GM18519 (cell line): ENCODE results near the gene PSKH1.

Source experiments
- ATAC-seq: cut with Tn5 transposase; IDR thresholded peaks from one replicate; pipeline ENCODE4 v1.9.1; 2021; ENCODE audit warnings: mild to moderate bottlenecking, moderate library complexity; ENCODE audit not compliant: unreplicated experiment, low FRiP score

Gene PSKH1

GRCh38 chr16:67864594-67864993 is 28.5 kb upstream of the PSKH1 start:
- ATAC-seq: no peak

GRCh38 chr16:67865318-67865717 is 27.7 kb upstream of the PSKH1 start:
- ATAC-seq: no peak

GRCh38 chr16:67868290-67868689 is 24.8 kb upstream of the PSKH1 start:
- no peak for ATAC-seq

- ATAC-seq: no peak
Observed at GRCh38 chr16:67869653-67870052, 23.4 kb upstream of the PSKH1 start.

GRCh38 chr16:67871256-67871655 is 21.8 kb upstream of the PSKH1 start:
- no peak for ATAC-seq

GRCh38 chr16:67872131-67872630 is 20.9 kb upstream of the PSKH1 start:
- ATAC-seq: no peak

GRCh38 chr16:67872631-67873434 is 20.2 kb upstream of the PSKH1 start, which contains the start of gene EDC4:
Gene EDC4, plus strand, starts transcription at chr16:67873052. Its CDS starts 210 bp downstream, at chr16:67873262.
- no peak for ATAC-seq

- no peak for ATAC-seq
Observed at GRCh38 chr16:67873435-67874370, 19.4 kb upstream of the PSKH1 start.

- no peak for ATAC-seq
Observed at GRCh38 chr16:67874372-67874771, 18.7 kb upstream of the PSKH1 start.

GRCh38 chr16:67877064-67877463 is 16.0 kb upstream of the PSKH1 start:
- ATAC-seq: no peak

- ATAC-seq: no peak
Observed at GRCh38 chr16:67878232-67878631, 14.8 kb upstream of the PSKH1 start.

GRCh38 chr16:67878846-67879245 is 14.2 kb upstream of the PSKH1 start:
- no peak for ATAC-seq

- ATAC-seq: no peak
Observed at GRCh38 chr16:67879462-67879861, 13.6 kb upstream of the PSKH1 start.

- ATAC-seq: no peak
Observed at GRCh38 chr16:67879936-67880335, 13.1 kb upstream of the PSKH1 start.

- no peak for ATAC-seq
Observed at GRCh38 chr16:67880584-67880983, 12.5 kb upstream of the PSKH1 start.

GRCh38 chr16:67881621-67882161 is 11.4 kb upstream of the PSKH1 start:
- no peak for ATAC-seq

- ATAC-seq: no peak
Observed at GRCh38 chr16:67882374-67883145, 10.5 kb upstream of the PSKH1 start.

- ATAC-seq: no peak
Observed at GRCh38 chr16:67883146-67883871, 9.7 kb upstream of the PSKH1 start.

- no peak for ATAC-seq
Observed at GRCh38 chr16:67883872-67884261, 9.2 kb upstream of the PSKH1 start.

- ATAC-seq: no peak
Observed at GRCh38 chr16:67884684-67885083, 8.4 kb upstream of the PSKH1 start, which contains the start of gene NRN1L. Gene NRN1L, plus strand, starts transcription at chr16:67884885. Its CDS starts 19 bp downstream, at chr16:67884904.
